ENCODE results near the gene ULK4. TPM values are rescaled to one million over a fixed set of nuclear protein-coding genes. Genes with fewer than 3 reads are reported as not detected.

The ULK4 gene
- total RNA-seq, 1 experiment from 2014 or later, result 14.3 TPM

- no peak for ATAC-seq
- intact Hi-C loops (cut with micrococcal nuclease; ENCODE audit: unreplicated experiment), result no loop called here
- BruUV-seq (replicated peaks), result no TSS peak
- Histone ChIP-seq H3K9me3 (ENCODE audit: control insufficient read depth, insufficient read depth, low read depth, low read length) (no peaks in the 10 kb centered on the region), H3K4me1 (ENCODE audit: control insufficient read depth, insufficient read depth, low read length) (no peaks in the 10 kb centered on the region), H3K4me3 (ENCODE audit: low read depth in 2 of 2, low read length in 2 of 2) (no peak overlapping the region), H3K27me3 (ENCODE audit: control insufficient read depth, insufficient read depth, low read length) (no peaks in the 10 kb centered on the region), H3K36me3 (ENCODE audit: control insufficient read depth, insufficient read depth, low read length) (no peaks in the 10 kb centered on the region), H3K27ac (ENCODE audit: low read length) (no peak overlapping the region)
- DNase-seq (ENCODE audit: low read depth, low spot score), result no peak
- ChIA-PET CTCF (no interaction called here), POLR2A (no interaction called here)
- in situ Hi-C loops (cut with HindIII; ENCODE audit: low pct_unique_long_range_greater_than_20kb, low sequenced_read_pairs), result no loop called here
- TF ChIP-seq, protein P1, sequence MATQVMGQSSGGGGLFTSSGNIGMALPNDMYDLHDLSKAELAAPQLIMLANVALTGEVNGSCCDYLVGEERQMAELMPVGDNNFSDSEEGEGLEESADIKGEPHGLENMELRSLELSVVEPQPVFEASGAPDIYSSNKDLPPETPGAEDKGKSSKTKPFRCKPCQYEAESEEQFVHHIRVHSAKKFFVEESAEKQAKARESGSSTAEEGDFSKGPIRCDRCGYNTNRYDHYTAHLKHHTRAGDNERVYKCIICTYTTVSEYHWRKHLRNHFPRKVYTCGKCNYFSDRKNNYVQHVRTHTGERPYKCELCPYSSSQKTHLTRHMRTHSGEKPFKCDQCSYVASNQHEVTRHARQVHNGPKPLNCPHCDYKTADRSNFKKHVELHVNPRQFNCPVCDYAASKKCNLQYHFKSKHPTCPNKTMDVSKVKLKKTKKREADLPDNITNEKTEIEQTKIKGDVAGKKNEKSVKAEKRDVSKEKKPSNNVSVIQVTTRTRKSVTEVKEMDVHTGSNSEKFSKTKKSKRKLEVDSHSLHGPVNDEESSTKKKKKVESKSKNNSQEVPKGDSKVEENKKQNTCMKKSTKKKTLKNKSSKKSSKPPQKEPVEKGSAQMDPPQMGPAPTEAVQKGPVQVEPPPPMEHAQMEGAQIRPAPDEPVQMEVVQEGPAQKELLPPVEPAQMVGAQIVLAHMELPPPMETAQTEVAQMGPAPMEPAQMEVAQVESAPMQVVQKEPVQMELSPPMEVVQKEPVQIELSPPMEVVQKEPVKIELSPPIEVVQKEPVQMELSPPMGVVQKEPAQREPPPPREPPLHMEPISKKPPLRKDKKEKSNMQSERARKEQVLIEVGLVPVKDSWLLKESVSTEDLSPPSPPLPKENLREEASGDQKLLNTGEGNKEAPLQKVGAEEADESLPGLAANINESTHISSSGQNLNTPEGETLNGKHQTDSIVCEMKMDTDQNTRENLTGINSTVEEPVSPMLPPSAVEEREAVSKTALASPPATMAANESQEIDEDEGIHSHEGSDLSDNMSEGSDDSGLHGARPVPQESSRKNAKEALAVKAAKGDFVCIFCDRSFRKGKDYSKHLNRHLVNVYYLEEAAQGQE (IDR thresholded peaks at IDR 0.05; ENCODE audit: insufficient read depth in 1 of 2, low read depth in 2 of 2, low read length in 1 of 2), result no peak
- TF ChIP-seq, protein P2, sequence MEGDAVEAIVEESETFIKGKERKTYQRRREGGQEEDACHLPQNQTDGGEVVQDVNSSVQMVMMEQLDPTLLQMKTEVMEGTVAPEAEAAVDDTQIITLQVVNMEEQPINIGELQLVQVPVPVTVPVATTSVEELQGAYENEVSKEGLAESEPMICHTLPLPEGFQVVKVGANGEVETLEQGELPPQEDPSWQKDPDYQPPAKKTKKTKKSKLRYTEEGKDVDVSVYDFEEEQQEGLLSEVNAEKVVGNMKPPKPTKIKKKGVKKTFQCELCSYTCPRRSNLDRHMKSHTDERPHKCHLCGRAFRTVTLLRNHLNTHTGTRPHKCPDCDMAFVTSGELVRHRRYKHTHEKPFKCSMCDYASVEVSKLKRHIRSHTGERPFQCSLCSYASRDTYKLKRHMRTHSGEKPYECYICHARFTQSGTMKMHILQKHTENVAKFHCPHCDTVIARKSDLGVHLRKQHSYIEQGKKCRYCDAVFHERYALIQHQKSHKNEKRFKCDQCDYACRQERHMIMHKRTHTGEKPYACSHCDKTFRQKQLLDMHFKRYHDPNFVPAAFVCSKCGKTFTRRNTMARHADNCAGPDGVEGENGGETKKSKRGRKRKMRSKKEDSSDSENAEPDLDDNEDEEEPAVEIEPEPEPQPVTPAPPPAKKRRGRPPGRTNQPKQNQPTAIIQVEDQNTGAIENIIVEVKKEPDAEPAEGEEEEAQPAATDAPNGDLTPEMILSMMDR (IDR thresholded peaks at IDR 0.05), result no peak
- TF ChIP-seq SIN3A (IDR thresholded peaks at IDR 0.05; ENCODE audit: borderline replicate concordance, insufficient read depth, low read depth, low read length) (no peak), TCF7L2 (IDR thresholded peaks at IDR 0.05; ENCODE audit: low read depth, low read length) (no peak), POLR2AphosphoS5 (IDR thresholded peaks at IDR 0.05; ENCODE audit: low read depth, low read length) (no peak)
Observed at GRCh38 chr3:41411065-41411464, 550.8 kb downstream of the ULK4 start.

- Histone ChIP-seq H3K36me3 (ENCODE audit: control insufficient read depth, insufficient read depth, low read length) (no peaks in the 10 kb centered on the region), H3K9me3 (ENCODE audit: control insufficient read depth, insufficient read depth, low read depth, low read length) (no peaks in the 10 kb centered on the region), H3K27ac (ENCODE audit: low read length) (no peak overlapping the region), H3K4me3 (ENCODE audit: low read depth in 2 of 2, low read length in 2 of 2) (no peak overlapping the region), H3K27me3 (ENCODE audit: control insufficient read depth, insufficient read depth, low read length) (no peaks in the 10 kb centered on the region), H3K4me1 (ENCODE audit: control insufficient read depth, insufficient read depth, low read length) (no peaks in the 10 kb centered on the region)
- TF ChIP-seq, protein P2 (IDR thresholded peaks at IDR 0.05), result no peak
- TF ChIP-seq POLR2AphosphoS5 (IDR thresholded peaks at IDR 0.05; ENCODE audit: low read depth, low read length) (no peak), SIN3A (IDR thresholded peaks at IDR 0.05; ENCODE audit: borderline replicate concordance, insufficient read depth, low read depth, low read length) (no peak), TCF7L2 (IDR thresholded peaks at IDR 0.05; ENCODE audit: low read depth, low read length) (no peak)
- TF ChIP-seq, protein P1 (IDR thresholded peaks at IDR 0.05; ENCODE audit: insufficient read depth in 1 of 2, low read depth in 2 of 2, low read length in 1 of 2), result no peak
- ChIA-PET CTCF (no interaction called here), POLR2A (no interaction called here)
- no peak for ATAC-seq
- in situ Hi-C loops (cut with HindIII; ENCODE audit: low pct_unique_long_range_greater_than_20kb, low sequenced_read_pairs) (no loop called here), intact Hi-C loops (cut with micrococcal nuclease; ENCODE audit: unreplicated experiment) (no loop called here)
- DNase-seq (ENCODE audit: low read depth, low spot score), result no peak
- no TSS peak for BruUV-seq (replicated peaks)
Observed at GRCh38 chr3:41405466-41405865, 556.4 kb downstream of the ULK4 start.
